Pancreas (tissue), 10 donors: ENCODE results near the gene SGCD. TPM values are rescaled to one million over a fixed set of nuclear protein-coding genes. Genes with fewer than 3 reads are reported as not detected.

Experiments used
- ATAC-seq, 4 donors: fragments of 200-7000 bp; cut with Tn5 transposase; one replicate each; pipeline versions ENCODE4 v1.8.0 to v1.9.1; 2020; ENCODE audit warnings: mild to moderate bottlenecking in 4 of 4, moderate library complexity in 4 of 4
- DNase-seq, 6 donors: peaks; one replicate each; pipeline ENCODE4 v3.0.0-alpha.2; 2020
- FAIRE-seq: peaks from 2 replicates; lab custom pipeline; 2012; peaks lifted over from hg19 to GRCh38; lab: Jason Lieb, UNC
- H3K27ac ChIP-seq, 4 donors: fragments of 200-600 bp; sonication (generic); 1 replicate in 3 of 4; 2 replicates in 1 of 4; pipeline versions ENCODE4 v1.5.0 to v1.8.0; 2020
- H3K27me3 ChIP-seq, 4 donors: fragments of 200-600 bp; one replicate each; pipeline ENCODE4 v1.8.0; 2021
- H3K36me3 ChIP-seq, 3 donors: fragments of 200-600 bp; sonication (generic) in 1 of 3; one replicate each; pipeline versions ENCODE4 v1.5.0 to v1.8.0; 2020 to 2021
- H3K4me1 ChIP-seq, 3 donors: fragments of 200-600 bp; one replicate each; pipeline ENCODE4 v1.8.0; 2021
- H3K4me3 ChIP-seq, 4 donors: fragments of 200-600 bp; sonication (generic) in 2 of 4; one replicate each; pipeline versions ENCODE4 v1.5.0 to v1.8.0; 2020 to 2021
- H3K9me3 ChIP-seq, 4 donors: fragments of 200-600 bp; one replicate each; pipeline ENCODE4 v1.8.0; 2021
- CTCF ChIP-seq, 4 donors: fragments of 200-600 bp; sonication (generic) in 3 of 4; IDR thresholded peaks; one replicate each; pipeline versions ENCODE4 v1.5.0 to v1.8.0; 2021; ENCODE audit warnings: antibody characterized with exemption in 4 of 4
- WGBS, 2 donors: extraction: QIAGEN DNeasy Blood & Tissue Kit; methylation state at CpG; one replicate each; pipeline ENCODE4 v1.1.7; 2013; 5-methylcytosine and 5-hydroxymethylcytosine counted together
- intact Hi-C, 3 donors: fragments of 100-400 bp; cut with DNase I; formaldehyde crosslinking; loops; one replicate each; pipeline versions ENCODE4 v1.11.1 to v1.14.2; 2022
- polyA plus RNA-seq, 2 donors: library from polyadenylated mRNA; stranded (reverse); fragments of 200-250 nt; gene quantifications; one replicate each; pipeline ENCODE4 v1.2.3, GENCODE V29; 2013
- total RNA-seq, 6 donors: library from RNA; stranded (reverse); fragmentation: NEBNext Ultra II Directional in 4 of 6; extraction: Animal tissue kit (Norgen Biotek cat#: 25700) in 4 of 6; gene quantifications; one replicate each; pipeline versions ENCODE4 v1.2.1 to v1.2.4, GENCODE V29; 2021 to 2023
- donor health status: healthy with polysubstance abuse.
- donor health status: DM: no; HTN: no; CAD: no; lungs with moderate emphysema.
- donor health status: DM: no; HTN: no; CAD: no.
- donor health status: control.
- donor health status: control.
- donor health status: Bipolar disorder and iron deficiency.
- donor health status: DM: yes; HTN: yes; CAD: no.
- donor health status: DM: no; HTN: no; CAD: no.
- donor health status: DM: no; HTN: no; CAD: no.
- donor health status: DM: yes; HTN: yes; CAD: no.

SGCD gene
- total and polyA plus RNA-seq, 8 donors, result 0.11 to 1.9 (median 0.35) TPM

GRCh38 chr5:156694598-156694997 lies 367.6 kb downstream of the SGCD start:
- no peak for TF ChIP-seq CTCF (IDR thresholded peaks at IDR 0.05)
- DNase-seq, result no peak

GRCh38 chr5:156695774-156696173 lies 368.8 kb downstream of the SGCD start:
- Histone ChIP-seq H3K27me3 (no peaks in the 10 kb centered on the region), H3K9me3 (no peaks in the 10 kb centered on the region), H3K4me1 (peaks cover 0 to 13% (median 13%) of the 10 kb centered on the region in 3 donors), H3K27ac (no peak overlapping the region), H3K4me3 (no peak overlapping the region), H3K36me3 (no peaks in the 10 kb centered on the region)
- TF ChIP-seq CTCF (IDR thresholded peaks at IDR 0.05), result no peak
- intact Hi-C loops, result no loop called here
- no peak for ATAC-seq
- DNase-seq, result no peak
- no peak for FAIRE-seq
- 89 to 93% methylated on average over 2 of the region's 2 CpGs for WGBS, 2 donors

More at GRCh38 chr5:156694598-156694997, 367.6 kb downstream of the SGCD start:
- Histone ChIP-seq H3K4me3 (no peak overlapping the region), H3K36me3 (no peaks in the 10 kb centered on the region), H3K27ac (no peak overlapping the region), H3K4me1 (peaks cover 0 to 13% (median 13%) of the 10 kb centered on the region in 3 donors), H3K27me3 (no peaks in the 10 kb centered on the region), H3K9me3 (no peaks in the 10 kb centered on the region)
- 68% methylated on average over 2 of the region's 2 CpGs for WGBS, 2 donors
- intact Hi-C loops, result no loop called here
- FAIRE-seq, result no peak
- ATAC-seq, result no peak

GRCh38 chr5:156698323-156698722 lies 371.4 kb downstream of the SGCD start:
- FAIRE-seq (no peak), ATAC-seq (no peak), DNase-seq (no peak)
- intact Hi-C loops, result no loop called here
- Histone ChIP-seq H3K27me3 (no peaks in the 10 kb centered on the region), H3K4me1 (peaks cover 0 to 6% (median 3%) of the 10 kb centered on the region in 3 donors), H3K27ac (no peak overlapping the region), H3K9me3 (no peaks in the 10 kb centered on the region), H3K4me3 (no peak overlapping the region), H3K36me3 (no peaks in the 10 kb centered on the region)
- TF ChIP-seq CTCF (IDR thresholded peaks at IDR 0.05), result no peak
- 30 to 31% methylated on average over 3 of the region's 3 CpGs for WGBS, 2 donors

- FAIRE-seq (no peak), DNase-seq (no peak), ATAC-seq (no peak)
- H3K4me1 ChIP-seq, result peaks cover 0 to 3% (median 0%) of the 10 kb centered on the region in 3 donors
- no peaks in the 10 kb centered on the region for H3K36me3 ChIP-seq
- no peak overlapping the region for H3K27ac ChIP-seq
- intact Hi-C loops, result no loop called here
- WGBS, 2 donors, result 78 to 86% methylated on average over 1 of the region's 1 CpG
- H3K9me3 ChIP-seq, result no peaks in the 10 kb centered on the region
- H3K4me3 ChIP-seq, result no peak overlapping the region
- no peak for TF ChIP-seq CTCF (IDR thresholded peaks at IDR 0.05)
- no peaks in the 10 kb centered on the region for H3K27me3 ChIP-seq
These were observed 372.2 kb downstream of the SGCD start for GRCh38 chr5:156699147-156699546.

- Histone ChIP-seq H3K4me1 (no peaks in the 10 kb centered on the region), H3K36me3 (no peaks in the 10 kb centered on the region), H3K4me3 (no peak overlapping the region), H3K27ac (no peak overlapping the region), H3K27me3 (no peaks in the 10 kb centered on the region), H3K9me3 (no peaks in the 10 kb centered on the region)
- DNase-seq, result no peak
- FAIRE-seq, result no peak
- TF ChIP-seq CTCF (IDR thresholded peaks at IDR 0.05), result no peak
- intact Hi-C loops, result no loop called here
- WGBS, 2 donors, result 87 to 94% methylated on average over 3 of the region's 3 CpGs
- no peak for ATAC-seq
These were observed 377.2 kb downstream of the SGCD start for GRCh38 chr5:156704139-156704538.
